ENCODE data around the gene AIMP1.

AIMP1 gene

DNA sequence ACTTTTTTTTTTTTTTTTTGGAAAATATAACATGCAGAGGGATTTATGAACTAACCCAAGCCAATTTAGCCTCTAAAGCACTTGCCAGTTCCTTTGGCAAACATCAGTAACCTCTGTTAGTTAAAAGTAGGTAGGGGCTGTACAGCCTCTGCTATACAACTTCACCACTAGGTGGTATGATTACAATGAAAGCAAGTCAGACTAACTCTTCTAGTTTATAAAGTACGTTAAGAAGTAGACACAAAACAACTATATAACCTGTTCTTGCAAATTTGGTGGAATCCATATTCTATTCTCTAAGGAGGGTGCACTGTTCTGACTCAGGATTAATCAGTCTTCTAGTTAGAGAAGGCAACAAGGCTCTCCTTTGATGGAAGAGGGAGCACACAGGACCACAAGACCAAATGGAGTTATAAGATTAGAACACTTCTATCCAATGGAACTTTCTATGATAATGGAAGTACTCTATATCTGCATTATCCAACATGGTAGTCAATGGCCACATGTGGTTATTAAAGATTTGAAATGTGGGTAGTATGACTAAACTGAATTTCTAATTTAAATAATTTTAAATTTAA lies 12.8 kb downstream of the AIMP1 start:
- TF ChIP-seq, protein P1, sequence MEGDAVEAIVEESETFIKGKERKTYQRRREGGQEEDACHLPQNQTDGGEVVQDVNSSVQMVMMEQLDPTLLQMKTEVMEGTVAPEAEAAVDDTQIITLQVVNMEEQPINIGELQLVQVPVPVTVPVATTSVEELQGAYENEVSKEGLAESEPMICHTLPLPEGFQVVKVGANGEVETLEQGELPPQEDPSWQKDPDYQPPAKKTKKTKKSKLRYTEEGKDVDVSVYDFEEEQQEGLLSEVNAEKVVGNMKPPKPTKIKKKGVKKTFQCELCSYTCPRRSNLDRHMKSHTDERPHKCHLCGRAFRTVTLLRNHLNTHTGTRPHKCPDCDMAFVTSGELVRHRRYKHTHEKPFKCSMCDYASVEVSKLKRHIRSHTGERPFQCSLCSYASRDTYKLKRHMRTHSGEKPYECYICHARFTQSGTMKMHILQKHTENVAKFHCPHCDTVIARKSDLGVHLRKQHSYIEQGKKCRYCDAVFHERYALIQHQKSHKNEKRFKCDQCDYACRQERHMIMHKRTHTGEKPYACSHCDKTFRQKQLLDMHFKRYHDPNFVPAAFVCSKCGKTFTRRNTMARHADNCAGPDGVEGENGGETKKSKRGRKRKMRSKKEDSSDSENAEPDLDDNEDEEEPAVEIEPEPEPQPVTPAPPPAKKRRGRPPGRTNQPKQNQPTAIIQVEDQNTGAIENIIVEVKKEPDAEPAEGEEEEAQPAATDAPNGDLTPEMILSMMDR (IDR thresholded peaks at IDR 0.05; ENCODE audit: low read depth, low read length, missing control alignments) = peak; percentile 64
- no peak for DNase-seq (ENCODE audit: extremely low read depth, low read depth)
- no peak overlapping the region for H3K4me3 ChIP-seq (replicated peaks; ENCODE audit: low read depth, low read length)

DNA sequence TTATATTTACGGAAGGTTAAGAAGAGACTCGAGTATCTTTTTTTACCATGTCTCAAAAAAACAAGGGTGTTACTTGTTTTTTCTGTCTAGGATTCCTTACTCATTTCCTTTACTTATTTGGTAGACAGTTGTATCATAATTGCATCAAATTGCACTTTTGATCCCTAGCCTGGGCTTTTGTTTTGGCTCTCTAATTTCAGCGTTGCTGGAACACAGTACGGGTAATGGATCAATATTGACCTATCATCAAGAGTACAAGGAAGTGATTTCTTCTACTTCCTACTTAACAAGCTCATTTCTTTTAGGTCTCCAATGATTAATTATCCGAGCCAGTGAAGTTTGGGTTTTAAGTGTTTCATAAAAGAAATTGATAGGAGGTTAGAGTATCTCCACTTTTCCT lies 16.8 kb downstream of the AIMP1 start:
- no peak for DNase-seq (ENCODE audit: extremely low read depth, low read depth)

DNA sequence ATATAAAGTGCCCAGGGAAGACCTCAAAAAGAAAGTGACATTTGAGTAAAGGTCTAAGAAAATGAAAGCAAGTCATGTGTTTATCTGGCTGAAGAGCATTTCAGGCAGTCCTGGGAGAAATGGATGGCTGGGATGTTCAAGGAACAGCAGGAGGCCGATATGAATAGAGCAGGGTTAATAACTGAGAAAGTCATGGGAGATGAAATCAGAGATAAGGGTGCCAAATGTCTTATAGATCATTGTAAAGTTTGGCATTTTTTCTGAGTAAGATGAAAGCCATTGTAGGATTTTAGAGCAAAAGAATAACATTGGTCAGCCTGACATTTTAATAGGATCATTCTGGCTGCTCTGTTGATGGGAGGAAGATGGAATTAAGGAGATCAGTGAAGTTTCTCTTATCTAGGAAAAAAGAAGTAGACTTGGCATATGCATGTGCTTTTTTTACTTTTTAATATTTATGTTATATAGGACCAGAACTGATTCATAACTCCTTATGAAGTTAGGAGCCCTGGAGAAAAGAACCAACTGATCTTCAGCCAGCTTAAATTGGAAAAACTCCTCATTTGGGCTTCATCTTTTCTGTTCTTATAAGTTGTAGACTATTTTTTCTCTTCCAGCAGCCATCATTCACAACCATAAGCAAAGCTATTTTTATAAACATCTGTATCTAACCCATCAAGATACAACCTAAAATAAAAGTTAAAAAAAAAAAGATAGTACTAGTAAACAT lies 18.6 kb downstream of the AIMP1 start:
- TF ChIP-seq, protein P1 (IDR thresholded peaks at IDR 0.05; ENCODE audit: low read depth, low read length, missing control alignments) = no peak
- H3K4me3 ChIP-seq (replicated peaks; ENCODE audit: low read depth, low read length) = no peak overlapping the region
- DNase-seq (ENCODE audit: extremely low read depth, low read depth) = no peak

More for the DNA sequence above, 16.8 kb downstream of the AIMP1 start:
- TF ChIP-seq, protein P1 (IDR thresholded peaks at IDR 0.05; ENCODE audit: low read depth, low read length, missing control alignments) = no peak
- H3K4me3 ChIP-seq (replicated peaks; ENCODE audit: low read depth, low read length) = no peak overlapping the region

DNA sequence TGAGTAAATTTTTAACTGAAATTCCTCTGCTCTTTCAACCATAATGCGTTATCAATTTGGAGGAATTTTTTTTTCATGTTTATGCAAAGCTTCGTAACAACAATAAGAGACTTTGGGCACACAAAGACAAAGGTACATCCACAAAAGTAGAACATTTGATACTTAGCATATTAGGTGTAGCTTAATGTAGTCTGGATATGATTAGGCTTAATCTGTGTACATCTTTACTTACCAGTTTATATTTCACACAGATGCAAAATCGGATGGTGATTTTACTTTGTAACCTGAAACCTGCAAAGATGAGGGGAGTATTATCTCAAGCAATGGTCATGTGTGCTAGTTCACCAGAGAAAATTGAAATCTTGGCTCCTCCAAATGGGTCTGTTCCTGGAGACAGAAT lies 20.3 kb downstream of the AIMP1 start:
- H3K4me3 ChIP-seq (replicated peaks; ENCODE audit: low read depth, low read length) = no peak overlapping the region
- DNase-seq (ENCODE audit: extremely low read depth, low read depth) = no peak
- TF ChIP-seq, protein P1 (IDR thresholded peaks at IDR 0.05; ENCODE audit: low read depth, low read length, missing control alignments) = no peak

DNA sequence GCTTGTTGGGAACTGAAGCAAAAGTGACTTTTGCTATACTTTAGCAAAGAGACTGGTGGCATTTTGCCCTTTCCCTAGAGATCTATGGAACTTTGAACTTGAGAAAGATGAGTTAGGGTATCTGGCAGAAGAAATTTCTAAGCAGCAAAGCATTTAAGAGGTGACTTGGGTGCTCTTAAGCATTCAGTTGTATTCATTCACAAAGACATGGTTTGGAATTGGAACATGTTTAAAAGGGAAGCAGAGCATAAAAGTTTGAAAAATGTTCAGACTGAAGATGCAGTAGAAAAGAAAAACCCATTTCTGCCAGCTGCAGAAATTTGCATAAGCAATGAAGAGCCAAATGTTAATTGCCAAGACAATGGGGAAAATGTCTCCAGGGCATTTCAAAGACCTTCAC lies 21.6 kb downstream of the AIMP1 start:
- H3K4me3 ChIP-seq (replicated peaks; ENCODE audit: low read depth, low read length) = no peak overlapping the region
- DNase-seq (ENCODE audit: extremely low read depth, low read depth) = no peak
- TF ChIP-seq, protein P1 (IDR thresholded peaks at IDR 0.05; ENCODE audit: low read depth, low read length, missing control alignments) = no peak

DNA sequence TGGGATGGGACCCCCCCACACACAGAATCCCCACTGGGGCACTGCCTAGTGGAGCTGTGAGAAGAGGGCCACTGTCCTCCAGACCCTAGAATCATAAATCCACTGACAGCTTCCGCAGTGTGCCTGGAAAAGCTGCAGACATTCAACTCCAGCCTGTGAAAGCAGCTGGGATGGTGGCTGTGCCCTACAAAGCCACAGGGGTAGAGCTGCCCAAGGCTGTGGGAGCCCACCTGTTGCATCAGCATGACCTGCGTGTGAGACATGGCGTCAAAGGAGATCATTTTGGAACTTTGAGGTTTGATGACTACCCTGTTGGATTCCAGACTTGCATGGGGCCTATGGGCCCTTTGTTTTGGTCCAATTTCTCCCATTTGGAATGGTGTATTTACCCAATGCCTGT lies 22.3 kb downstream of the AIMP1 start:
- H3K4me3 ChIP-seq (replicated peaks; ENCODE audit: low read depth, low read length) = no peak overlapping the region
- TF ChIP-seq, protein P1 (IDR thresholded peaks at IDR 0.05; ENCODE audit: low read depth, low read length, missing control alignments) = no peak
- no peak for DNase-seq (ENCODE audit: extremely low read depth, low read depth)
